H9 (cell line): ENCODE results near the gene BCL2L2. TPM values are rescaled to one million over a fixed set of nuclear protein-coding genes. Genes with fewer than 3 reads are reported as not detected.

Experiments
- DNase-seq: peaks from one replicate; pipeline ENCODE4 v3.0.0-alpha.2; 2017
- H2AFZ ChIP-seq: one replicate; pipeline ENCODE4 v1.6.1; 2013; ENCODE audit warnings: mild to moderate bottlenecking, low read length, control low read depth, moderate library complexity
- H2AK5ac ChIP-seq: 2 replicates; pipeline ENCODE4 v1.6.1; 2013; ENCODE audit warnings: low read length, control low read depth, mixed read lengths; ENCODE audit not compliant: insufficient read length
- H2BK120ac ChIP-seq: one replicate; pipeline ENCODE4 v1.6.1; 2013; ENCODE audit warnings: low read depth, mild to moderate bottlenecking, low read length, control low read depth, inconsistent platforms; ENCODE audit not compliant: poor library complexity, severe bottlenecking
- H2BK12ac ChIP-seq: 2 replicates; pipeline ENCODE4 v1.6.1; 2013; ENCODE audit warnings: low read length, control low read depth, mixed read lengths, low read depth; ENCODE audit not compliant: insufficient read length
- H2BK15ac ChIP-seq: 2 replicates; pipeline ENCODE4 v1.6.1; 2013; ENCODE audit warnings: low read depth, low read length, control low read depth
- H2BK20ac ChIP-seq: one replicate; pipeline ENCODE4 v1.6.1; 2013; ENCODE audit warnings: low read depth, mild to moderate bottlenecking, low read length, control low read depth, inconsistent platforms; ENCODE audit not compliant: poor library complexity, severe bottlenecking
- H2BK5ac ChIP-seq: 2 replicates; pipeline ENCODE4 v1.6.1; 2013; ENCODE audit warnings: low read length, control low read depth, mixed read lengths; ENCODE audit not compliant: insufficient read length
- H3K14ac ChIP-seq: 2 replicates; pipeline ENCODE4 v1.6.1; 2013; ENCODE audit warnings: low read length, control low read depth; ENCODE audit not compliant: insufficient read depth
- H3K18ac ChIP-seq: 2 replicates; pipeline ENCODE4 v1.6.1; 2013; ENCODE audit warnings: low read depth, mild to moderate bottlenecking, mixed read lengths, low read length, control low read depth; ENCODE audit not compliant: insufficient read length
- H3K23ac ChIP-seq: 2 replicates; pipeline ENCODE4 v1.6.1; 2013; ENCODE audit warnings: low read length, control low read depth, mixed read lengths, low read depth; ENCODE audit not compliant: insufficient read length
- H3K23me2 ChIP-seq: 2 replicates; pipeline ENCODE4 v1.6.1; 2013; ENCODE audit warnings: low read depth, mild to moderate bottlenecking, mixed read lengths, low read length, control low read depth; ENCODE audit not compliant: insufficient read length, poor library complexity, severe bottlenecking
- H3K27ac ChIP-seq: 2 replicates; pipeline ENCODE4 v1.5.1; 2013; ENCODE audit warnings: low read length, control low read depth, mixed read lengths, low read depth; ENCODE audit not compliant: insufficient read length
- H3K27me3 ChIP-seq: 2 replicates; pipeline ENCODE4 v1.6.1; 2013; ENCODE audit warnings: low read length, control low read depth, inconsistent platforms; ENCODE audit not compliant: insufficient read depth
- H3K4ac ChIP-seq: 2 replicates; pipeline ENCODE4 v1.6.1; 2013; ENCODE audit warnings: low read depth, mild to moderate bottlenecking, control low read depth, inconsistent platforms, low read length, moderate library complexity
- H3K4me1 ChIP-seq: 2 replicates; pipeline ENCODE4 v1.6.1; 2013; ENCODE audit warnings: low read length, control low read depth, inconsistent platforms; ENCODE audit not compliant: insufficient read depth
- H3K4me2 ChIP-seq: 2 replicates; pipeline ENCODE4 v1.6.1; 2013; ENCODE audit warnings: low read length, control low read depth, mixed read lengths; ENCODE audit not compliant: insufficient read length, insufficient read depth
- H3K56ac ChIP-seq: 2 replicates; pipeline ENCODE4 v1.6.1; 2013; ENCODE audit warnings: low read depth, mild to moderate bottlenecking, mixed read lengths, low read length, control low read depth; ENCODE audit not compliant: insufficient read length
- H3K79me1 ChIP-seq: 2 replicates; pipeline ENCODE4 v1.6.1; 2013; ENCODE audit warnings: low read depth, mild to moderate bottlenecking, moderate library complexity, low read length, control low read depth, inconsistent platforms; ENCODE audit not compliant: insufficient read depth, poor library complexity, severe bottlenecking
- H3K79me2 ChIP-seq: 2 replicates; pipeline ENCODE4 v1.6.1; 2013; ENCODE audit warnings: low read length, control low read depth, inconsistent platforms; ENCODE audit not compliant: insufficient read depth
- H3K9ac ChIP-seq: 2 replicates; pipeline ENCODE4 v1.6.1; 2013; ENCODE audit warnings: low read length, control low read depth, mixed read lengths; ENCODE audit not compliant: insufficient read length; ENCODE audit errors: extremely low read depth
- H3K9me3 ChIP-seq: one replicate; pipeline ENCODE4 v1.6.1; 2013; ENCODE audit warnings: low read depth, low read length, inconsistent platforms; ENCODE audit not compliant: control insufficient read depth
- H3T11ph ChIP-seq: one replicate; pipeline ENCODE4 v1.6.1; 2013; ENCODE audit warnings: mild to moderate bottlenecking, low read length, control low read depth, inconsistent platforms
- H4K20me1 ChIP-seq: one replicate; pipeline ENCODE4 v1.6.1; 2013; ENCODE audit not compliant: control insufficient read depth, insufficient read length, insufficient read depth
- H4K5ac ChIP-seq: 2 replicates; pipeline ENCODE4 v1.6.1; 2013; ENCODE audit warnings: low read depth, mild to moderate bottlenecking, mixed read lengths, low read length, control low read depth; ENCODE audit not compliant: insufficient read length
- H4K8ac ChIP-seq: replicated peaks from 2 replicates; pipeline ENCODE4 v1.6.1; 2013; ENCODE audit warnings: low read length, control low read depth, mixed read lengths, low read depth; ENCODE audit not compliant: insufficient read length
- H4K91ac ChIP-seq: 2 replicates; pipeline ENCODE4 v1.6.1; 2013; ENCODE audit warnings: low read depth, mild to moderate bottlenecking, moderate library complexity, mixed read lengths, low read length, control low read depth; ENCODE audit not compliant: insufficient read length
- H3K27ac Mint-ChIP-seq, 3 experiments: 2 replicates in 2 of 3; 3 replicates in 1 of 3; pipeline ENCODE4 v1.8.0; 2020 to 2021; ENCODE audit warnings: mixed read lengths in 3 of 3, mild to moderate bottlenecking in 1 of 3, moderate library complexity in 1 of 3
- H3K27me3 Mint-ChIP-seq: 2 replicates; pipeline ENCODE4 v1.8.0; 2021; ENCODE audit warnings: low read depth, mild to moderate bottlenecking, moderate library complexity, mixed read lengths
- H3K36me3 Mint-ChIP-seq, 3 experiments: 2 replicates in 2 of 3; 3 replicates in 1 of 3; pipeline ENCODE4 v1.8.0; 2020 to 2021; ENCODE audit warnings: low read depth in 3 of 3, mixed read lengths in 3 of 3; ENCODE audit not compliant: insufficient read depth in 1 of 3
- H3K4me1 Mint-ChIP-seq, 2 experiments: 2 replicates each; pipeline ENCODE4 v1.8.0; 2020; ENCODE audit warnings: mixed read lengths in 2 of 2
- H3K4me3 Mint-ChIP-seq, 2 experiments: 2 replicates in 1 of 2; 3 replicates in 1 of 2; pipeline ENCODE4 v1.8.0; 2020 to 2021; ENCODE audit warnings: mild to moderate bottlenecking in 2 of 2, mixed read lengths in 2 of 2, moderate library complexity in 1 of 2
- H3K9me3 Mint-ChIP-seq, 2 experiments: 2 replicates in 1 of 2; 3 replicates in 1 of 2; pipeline ENCODE4 v1.8.0; 2020; ENCODE audit warnings: mild to moderate bottlenecking in 2 of 2, mixed read lengths in 2 of 2, moderate library complexity in 1 of 2
- CTCF ChIP-seq: fragments of 200-600 bp; sonication (generic); conservative IDR thresholded peaks from 3 replicates; pipeline ENCODE4 v1.8.0; 2021; ENCODE audit warnings: antibody characterized with exemption, mild to moderate bottlenecking
- WGBS: extraction: QIAGEN DNeasy Blood & Tissue Kit; methylation state at CpG from one replicate; pipeline ENCODE4 v1.1.7; 2013; ENCODE audit warnings: missing lambda C conversion rate, low lambda C conversion rate, mixed read lengths; ENCODE audit not compliant: insufficient read length; ENCODE audit errors: extremely low coverage; 5-methylcytosine and 5-hydroxymethylcytosine counted together
- total RNA-seq: library from RNA; stranded (reverse); gene quantifications from 2 replicates; pipeline ENCODE4 v1.2.1, GENCODE V29; 2021

BCL2L2 gene
- total RNA-seq, 1 experiment from 2014 or later = 8.4 TPM

GRCh38 chr14:23355871-23356435 lies 49.3 kb downstream of the BCL2L2 start:
- Histone ChIP-seq H3K9me3 (no peaks in the 10 kb centered on the region), H3K79me1 (no peaks in the 10 kb centered on the region), H2AFZ (no peak overlapping the region), H3K4ac (no peak overlapping the region), H3T11ph (no peak overlapping the region), H4K20me1 (no peaks in the 10 kb centered on the region), H3K4me2 (no peak overlapping the region), H2BK5ac (no peak overlapping the region), H3K4me1 (0 out of 2 replicates have a peak, but pooled peaks cover 2% of the 10 kb centered on the region), H3K23ac (no peak overlapping the region), H2BK120ac (no peak overlapping the region), H3K27ac (no peak overlapping the region), H4K91ac (no peak overlapping the region), H4K8ac (no peak overlapping the region), H3K14ac (no peak overlapping the region), H3K79me2 (no peaks in the 10 kb centered on the region), H2BK20ac (no peak overlapping the region), H3K27me3 (no peaks in the 10 kb centered on the region; the same call in 1 of the 2 replicates), H2AK5ac (no peak overlapping the region), H3K56ac (no peak overlapping the region), H3K18ac (no peak overlapping the region), H4K5ac (no peak overlapping the region), H2BK15ac (no peak overlapping the region), H3K9ac (no peak overlapping the region), H2BK12ac (no peak overlapping the region), H3K23me2 (peaks cover 5% of the 10 kb centered on the region)
- DNase-seq = no peak
- H3K4me3 Mint-ChIP-seq = no peak overlapping the region; a peak in 1 of 5 replicates
- no CpG with 5 or more reads among the region's 6 CpGs for WGBS
- peaks cover 14 to 16% of the 10 kb centered on the region in 2 experiments for H3K4me1 Mint-ChIP-seq
- peak overlapping the region in 1 of 3 experiments; percentile 5; a peak in 1 of 7 replicates for H3K27ac Mint-ChIP-seq
- peaks cover 31% of the 10 kb centered on the region for H3K27me3 Mint-ChIP-seq
- peaks cover 18 to 39% (median 34%) of the 10 kb centered on the region in 3 experiments for H3K36me3 Mint-ChIP-seq
- H3K9me3 Mint-ChIP-seq = no peaks in the 10 kb centered on the region; a peak in 2 of 5 replicates
- no peak for TF ChIP-seq CTCF
